SH-SY5Y (cell line): ENCODE measurements around the gene GMPR.

Source experiments
- GATA2 ChIP-seq: IDR thresholded peaks from 2 replicates; pipeline ENCODE4 v1.6.1; 2011; ENCODE audit warnings: mild to moderate bottlenecking, low read depth, low read length
- GATA3 ChIP-seq: IDR thresholded peaks from 2 replicates; pipeline ENCODE4 v1.6.1; 2011; ENCODE audit warnings: low read depth, mild to moderate bottlenecking, low read length, moderate library complexity

DNA sequence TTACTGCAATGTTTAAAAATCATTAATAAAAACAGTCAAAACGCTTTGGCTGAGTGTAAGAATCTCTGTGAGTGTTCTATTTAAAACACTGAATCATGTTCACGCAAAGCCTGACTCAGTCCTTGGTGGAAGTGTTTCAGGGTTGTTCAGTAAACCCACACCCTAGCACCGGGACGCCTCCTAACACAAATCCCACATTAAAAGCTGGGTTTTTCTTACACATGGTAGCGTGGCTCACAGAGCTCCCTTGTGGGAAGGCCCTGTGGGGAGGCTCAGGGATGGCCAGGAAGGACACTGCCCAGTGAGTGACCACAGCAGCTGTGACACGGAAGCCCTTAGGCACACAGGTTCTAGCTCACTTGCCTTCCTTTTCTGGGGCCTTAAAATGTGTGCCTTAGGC is 80.2 kb downstream of the GMPR start:
- TF ChIP-seq GATA2 (no peak), GATA3 (no peak)
